Measurements from ENCODE around the gene GNB1L.

Gene GNB1L

DNA sequence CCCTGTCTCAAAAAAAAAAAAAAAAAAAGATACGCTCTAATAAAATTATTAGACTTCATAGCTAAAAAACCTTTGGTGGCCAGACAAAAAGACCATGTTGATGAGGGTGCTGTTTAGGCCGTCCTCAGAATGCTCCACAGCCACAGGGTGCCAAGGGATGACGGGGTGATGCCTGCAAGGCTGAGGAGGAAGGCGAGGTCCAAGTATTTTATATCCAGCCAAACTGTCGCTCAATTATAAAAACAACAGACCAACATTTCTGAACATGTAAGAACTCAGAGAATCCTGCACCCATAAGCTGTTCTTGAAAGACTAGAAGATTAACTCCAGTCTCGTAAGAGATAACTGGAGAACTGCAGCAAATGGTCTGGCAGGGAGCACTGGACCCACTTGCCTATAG lies 64.8 kb downstream of the GNB1L start:
- no peak for DNase-seq (ENCODE audit: low read depth in 1 of 2, low spot score in 1 of 2)
- no peaks in the 10 kb centered on the region for H3K27me3 ChIP-seq (ENCODE audit: insufficient read depth, poor library complexity, severe bottlenecking)
- no peak overlapping the region for H3K27ac ChIP-seq (replicated peaks)
- H3K4me3 ChIP-seq (replicated peaks; ENCODE audit: insufficient read depth, low read length), result no peak overlapping the region
- no peak for TF ChIP-seq GABPA (IDR thresholded peaks at IDR 0.05; ENCODE audit: low read depth)
- TF ChIP-seq, protein P1, sequence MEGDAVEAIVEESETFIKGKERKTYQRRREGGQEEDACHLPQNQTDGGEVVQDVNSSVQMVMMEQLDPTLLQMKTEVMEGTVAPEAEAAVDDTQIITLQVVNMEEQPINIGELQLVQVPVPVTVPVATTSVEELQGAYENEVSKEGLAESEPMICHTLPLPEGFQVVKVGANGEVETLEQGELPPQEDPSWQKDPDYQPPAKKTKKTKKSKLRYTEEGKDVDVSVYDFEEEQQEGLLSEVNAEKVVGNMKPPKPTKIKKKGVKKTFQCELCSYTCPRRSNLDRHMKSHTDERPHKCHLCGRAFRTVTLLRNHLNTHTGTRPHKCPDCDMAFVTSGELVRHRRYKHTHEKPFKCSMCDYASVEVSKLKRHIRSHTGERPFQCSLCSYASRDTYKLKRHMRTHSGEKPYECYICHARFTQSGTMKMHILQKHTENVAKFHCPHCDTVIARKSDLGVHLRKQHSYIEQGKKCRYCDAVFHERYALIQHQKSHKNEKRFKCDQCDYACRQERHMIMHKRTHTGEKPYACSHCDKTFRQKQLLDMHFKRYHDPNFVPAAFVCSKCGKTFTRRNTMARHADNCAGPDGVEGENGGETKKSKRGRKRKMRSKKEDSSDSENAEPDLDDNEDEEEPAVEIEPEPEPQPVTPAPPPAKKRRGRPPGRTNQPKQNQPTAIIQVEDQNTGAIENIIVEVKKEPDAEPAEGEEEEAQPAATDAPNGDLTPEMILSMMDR (IDR thresholded peaks at IDR 0.05; ENCODE audit: insufficient read depth, low read length), result no peak
- no peak for TF ChIP-seq POLR2AphosphoS5 (IDR thresholded peaks at IDR 0.05; ENCODE audit: low read depth)

DNA sequence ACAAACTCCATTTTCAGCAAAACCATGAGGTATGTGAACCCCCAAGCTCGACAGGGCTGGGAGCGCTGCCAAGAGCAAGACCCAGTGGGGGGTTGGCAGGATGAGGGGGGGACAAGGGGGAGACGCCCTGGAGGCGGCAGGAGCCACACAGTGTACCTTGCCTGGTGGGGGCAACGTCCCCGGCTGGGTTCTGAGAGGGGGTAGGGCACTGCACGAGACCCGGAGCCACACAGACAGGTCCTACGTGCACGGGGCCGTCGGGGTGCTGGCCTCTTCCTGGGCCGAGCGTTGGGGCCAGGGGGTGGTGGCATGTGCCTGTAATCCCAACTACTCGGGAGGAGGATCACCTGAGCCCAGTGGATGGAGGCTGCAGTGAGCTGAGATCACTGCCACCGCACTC lies 65.3 kb downstream of the GNB1L start:
- no peak for DNase-seq (ENCODE audit: low read depth in 1 of 2, low spot score in 1 of 2)
- Histone ChIP-seq H3K4me3 (replicated peaks; ENCODE audit: insufficient read depth, low read length) (no peak overlapping the region), H3K27ac (replicated peaks) (no peak overlapping the region), H3K27me3 (ENCODE audit: insufficient read depth, poor library complexity, severe bottlenecking) (no peaks in the 10 kb centered on the region)
- TF ChIP-seq, protein P1 (IDR thresholded peaks at IDR 0.05; ENCODE audit: insufficient read depth, low read length), result no peak
- TF ChIP-seq SPI1 (IDR thresholded peaks at IDR 0.05; ENCODE audit: borderline replicate concordance, low read depth) (no peak), GABPA (IDR thresholded peaks at IDR 0.05; ENCODE audit: low read depth) (no peak)

DNA sequence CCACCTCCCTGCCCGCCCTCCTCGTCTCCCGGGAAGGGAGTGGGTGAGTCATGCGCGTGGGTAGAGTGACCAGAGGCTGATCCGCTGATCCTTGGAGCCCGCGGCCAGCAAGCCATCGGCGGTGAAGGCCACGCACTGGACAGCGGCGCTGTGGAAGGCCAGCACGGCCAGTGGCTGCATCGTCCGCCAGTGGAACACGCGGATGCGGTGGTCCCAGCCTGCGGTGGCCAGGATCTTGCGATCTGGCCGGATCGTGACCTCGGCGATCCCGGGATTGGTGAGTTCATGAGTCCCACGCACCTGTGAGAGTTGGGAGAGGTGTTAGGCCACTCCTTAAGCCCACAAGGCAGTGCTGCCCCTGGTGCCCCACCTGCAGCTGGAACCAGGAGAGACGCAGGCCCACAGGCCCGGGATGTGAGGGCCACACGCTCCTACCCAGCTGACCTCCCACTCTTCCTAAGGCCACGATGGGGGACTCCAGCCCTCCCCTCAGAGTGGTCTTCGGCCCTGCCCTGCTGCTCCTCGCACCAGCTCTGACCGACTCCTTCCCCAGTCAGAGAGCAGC lies 65.9 kb downstream of the GNB1L start:
- no peak overlapping the region for H3K4me3 ChIP-seq (replicated peaks; ENCODE audit: insufficient read depth, low read length)
- TF ChIP-seq, protein P1 (IDR thresholded peaks at IDR 0.05; ENCODE audit: insufficient read depth, low read length), result no peak
- TF ChIP-seq SPI1 (IDR thresholded peaks at IDR 0.05; ENCODE audit: borderline replicate concordance, low read depth), result no peak
- no peak for TF ChIP-seq GABPA (IDR thresholded peaks at IDR 0.05; ENCODE audit: low read depth)
- no peak for TF ChIP-seq POLR2AphosphoS5 (IDR thresholded peaks at IDR 0.05; ENCODE audit: low read depth)
- TF ChIP-seq, protein P2, sequence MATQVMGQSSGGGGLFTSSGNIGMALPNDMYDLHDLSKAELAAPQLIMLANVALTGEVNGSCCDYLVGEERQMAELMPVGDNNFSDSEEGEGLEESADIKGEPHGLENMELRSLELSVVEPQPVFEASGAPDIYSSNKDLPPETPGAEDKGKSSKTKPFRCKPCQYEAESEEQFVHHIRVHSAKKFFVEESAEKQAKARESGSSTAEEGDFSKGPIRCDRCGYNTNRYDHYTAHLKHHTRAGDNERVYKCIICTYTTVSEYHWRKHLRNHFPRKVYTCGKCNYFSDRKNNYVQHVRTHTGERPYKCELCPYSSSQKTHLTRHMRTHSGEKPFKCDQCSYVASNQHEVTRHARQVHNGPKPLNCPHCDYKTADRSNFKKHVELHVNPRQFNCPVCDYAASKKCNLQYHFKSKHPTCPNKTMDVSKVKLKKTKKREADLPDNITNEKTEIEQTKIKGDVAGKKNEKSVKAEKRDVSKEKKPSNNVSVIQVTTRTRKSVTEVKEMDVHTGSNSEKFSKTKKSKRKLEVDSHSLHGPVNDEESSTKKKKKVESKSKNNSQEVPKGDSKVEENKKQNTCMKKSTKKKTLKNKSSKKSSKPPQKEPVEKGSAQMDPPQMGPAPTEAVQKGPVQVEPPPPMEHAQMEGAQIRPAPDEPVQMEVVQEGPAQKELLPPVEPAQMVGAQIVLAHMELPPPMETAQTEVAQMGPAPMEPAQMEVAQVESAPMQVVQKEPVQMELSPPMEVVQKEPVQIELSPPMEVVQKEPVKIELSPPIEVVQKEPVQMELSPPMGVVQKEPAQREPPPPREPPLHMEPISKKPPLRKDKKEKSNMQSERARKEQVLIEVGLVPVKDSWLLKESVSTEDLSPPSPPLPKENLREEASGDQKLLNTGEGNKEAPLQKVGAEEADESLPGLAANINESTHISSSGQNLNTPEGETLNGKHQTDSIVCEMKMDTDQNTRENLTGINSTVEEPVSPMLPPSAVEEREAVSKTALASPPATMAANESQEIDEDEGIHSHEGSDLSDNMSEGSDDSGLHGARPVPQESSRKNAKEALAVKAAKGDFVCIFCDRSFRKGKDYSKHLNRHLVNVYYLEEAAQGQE (IDR thresholded peaks at IDR 0.05; ENCODE audit: insufficient replicate concordance, low read depth), result no peak
- H3K27ac ChIP-seq (replicated peaks), result no peak overlapping the region
- H3K27me3 ChIP-seq (ENCODE audit: insufficient read depth, poor library complexity, severe bottlenecking), result no peaks in the 10 kb centered on the region
- no peak for DNase-seq (ENCODE audit: low read depth in 1 of 2, low spot score in 1 of 2)

DNA sequence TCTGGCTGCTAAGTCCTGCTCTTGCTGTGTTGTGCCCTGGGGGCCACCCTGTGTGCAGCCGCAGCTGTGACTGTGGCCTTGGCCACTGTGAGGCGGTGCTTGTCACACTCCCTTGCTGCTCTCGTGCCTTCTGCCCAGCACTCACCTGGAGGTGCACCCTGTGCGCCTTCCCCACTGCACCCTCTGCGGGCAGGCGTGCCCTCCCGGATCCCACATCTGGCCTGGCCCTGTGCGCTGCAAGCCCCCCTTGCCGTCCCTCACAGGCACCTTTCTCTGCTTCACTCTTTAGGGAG lies 66.9 kb downstream of the GNB1L start:
- Histone ChIP-seq H3K27me3 (ENCODE audit: insufficient read depth, poor library complexity, severe bottlenecking) (no peaks in the 10 kb centered on the region), H3K27ac (replicated peaks) (no peak overlapping the region), H3K4me3 (replicated peaks; ENCODE audit: insufficient read depth, low read length) (no peak overlapping the region)
- TF ChIP-seq SPI1 (IDR thresholded peaks at IDR 0.05; ENCODE audit: borderline replicate concordance, low read depth) (no peak), GABPA (IDR thresholded peaks at IDR 0.05; ENCODE audit: low read depth) (no peak)
- TF ChIP-seq, protein P1 (IDR thresholded peaks at IDR 0.05; ENCODE audit: insufficient read depth, low read length), result no peak
- TF ChIP-seq, protein P2 (IDR thresholded peaks at IDR 0.05; ENCODE audit: insufficient replicate concordance, low read depth), result no peak
- no peak for DNase-seq (ENCODE audit: low read depth in 1 of 2, low spot score in 1 of 2)
